Ectodermal cell (in vitro differentiated cells): ENCODE data around the gene FAM20C.

Experiments
- H3K27ac ChIP-seq: 2 replicates; pipeline ENCODE4 v1.7.0; 2013; ENCODE audit warnings: mild to moderate bottlenecking, low read depth, low read length; ENCODE audit not compliant: insufficient read depth, poor library complexity, severe bottlenecking
- H3K27me3 ChIP-seq: 2 replicates; pipeline ENCODE4 v1.7.0; 2013; ENCODE audit warnings: mild to moderate bottlenecking, low read length; ENCODE audit not compliant: insufficient read depth, control insufficient read depth, poor library complexity, severe bottlenecking
- H3K36me3 ChIP-seq: one replicate; pipeline ENCODE4 v1.7.0; 2013; ENCODE audit warnings: low read length; ENCODE audit not compliant: control insufficient read depth, insufficient read depth
- H3K4me1 ChIP-seq: one replicate; pipeline ENCODE4 v1.7.0; 2013; ENCODE audit warnings: low read length; ENCODE audit not compliant: control insufficient read depth, insufficient read depth
- H3K4me3 ChIP-seq: 2 replicates; pipeline ENCODE4 v1.7.0; 2013; ENCODE audit warnings: low read depth, low read length, control low read depth; ENCODE audit not compliant: insufficient read depth
- H3K9me3 ChIP-seq: 2 replicates; pipeline ENCODE4 v1.7.0; 2013; ENCODE audit warnings: mild to moderate bottlenecking, low read length, moderate library complexity; ENCODE audit not compliant: control insufficient read depth
- WGBS, 2 experiments: methylation state at CpG; one replicate each; pipeline ENCODE4 v1.1.7; 2013; ENCODE audit warnings: missing lambda C conversion rate in 2 of 2; 5-methylcytosine and 5-hydroxymethylcytosine counted together

FAM20C gene

GRCh38 chr7:264541-265191 lies 72.3 kb downstream of the FAM20C start:
- Histone ChIP-seq H3K4me1 (no peaks in the 10 kb centered on the region), H3K9me3 (peaks cover 2% of the 10 kb centered on the region), H3K27me3 (no peaks in the 10 kb centered on the region), H3K4me3 (no peak overlapping the region), H3K36me3 (no peaks in the 10 kb centered on the region), H3K27ac (no peak overlapping the region)
- 93 to 94% methylated on average over 27 of the region's 27 CpGs for WGBS, 2 experiments

GRCh38 chr7:265192-265997 lies 73.0 kb downstream of the FAM20C start:
- no peaks in the 10 kb centered on the region for H3K27me3 ChIP-seq
- 88 to 89% methylated on average over 25 of the region's 25 CpGs for WGBS, 2 experiments
- H3K36me3 ChIP-seq: no peaks in the 10 kb centered on the region
- no peaks in the 10 kb centered on the region for H3K4me1 ChIP-seq
- H3K27ac ChIP-seq: no peak overlapping the region
- H3K9me3 ChIP-seq: peaks cover 2% of the 10 kb centered on the region
- no peak overlapping the region for H3K4me3 ChIP-seq

GRCh38 chr7:265998-266850 lies 73.9 kb downstream of the FAM20C start:
- H3K27ac ChIP-seq: no peak overlapping the region
- H3K4me1 ChIP-seq: no peaks in the 10 kb centered on the region
- H3K27me3 ChIP-seq: no peaks in the 10 kb centered on the region
- H3K4me3 ChIP-seq: no peak overlapping the region
- no peaks in the 10 kb centered on the region for H3K36me3 ChIP-seq
- H3K9me3 ChIP-seq: peaks cover 2% of the 10 kb centered on the region
- WGBS, 2 experiments: 90 to 92% methylated on average over 22 of the region's 22 CpGs

- 80 to 82% methylated on average over 45 of the region's 45 CpGs for WGBS, 2 experiments
These were observed 74.8 kb downstream of the FAM20C start for GRCh38 chr7:266851-267840.

GRCh38 chr7:268991-269390 lies 76.6 kb downstream of the FAM20C start:
- no peaks in the 10 kb centered on the region for H3K4me1 ChIP-seq
- H3K9me3 ChIP-seq: no peaks in the 10 kb centered on the region
- H3K27ac ChIP-seq: no peak overlapping the region
- no peaks in the 10 kb centered on the region for H3K27me3 ChIP-seq
- no peaks in the 10 kb centered on the region for H3K36me3 ChIP-seq
- no peak overlapping the region for H3K4me3 ChIP-seq
- 86 to 88% methylated on average over 12 of the region's 12 CpGs for WGBS, 2 experiments

More at GRCh38 chr7:266851-267840, 74.8 kb downstream of the FAM20C start:
- no peaks in the 10 kb centered on the region for H3K9me3 ChIP-seq
- H3K27me3 ChIP-seq: no peaks in the 10 kb centered on the region
- H3K4me3 ChIP-seq: no peak overlapping the region
- H3K4me1 ChIP-seq: no peaks in the 10 kb centered on the region
- no peaks in the 10 kb centered on the region for H3K36me3 ChIP-seq
- H3K27ac ChIP-seq: no peak overlapping the region

GRCh38 chr7:269721-270120 lies 77.3 kb downstream of the FAM20C start:
- H3K36me3 ChIP-seq: no peaks in the 10 kb centered on the region
- H3K27ac ChIP-seq: no peak overlapping the region
- H3K27me3 ChIP-seq: no peaks in the 10 kb centered on the region
- H3K9me3 ChIP-seq: no peaks in the 10 kb centered on the region
- WGBS, 2 experiments: 80 to 87% methylated on average over 10 to 11 of the region's 11 CpGs
- no peak overlapping the region for H3K4me3 ChIP-seq
- no peaks in the 10 kb centered on the region for H3K4me1 ChIP-seq

GRCh38 chr7:270351-270983 lies 78.1 kb downstream of the FAM20C start:
- 85 to 87% methylated on average over 11 of the region's 11 CpGs for WGBS, 2 experiments
- H3K4me3 ChIP-seq: no peak overlapping the region
- no peaks in the 10 kb centered on the region for H3K4me1 ChIP-seq
- H3K27me3 ChIP-seq: no peaks in the 10 kb centered on the region
- H3K36me3 ChIP-seq: no peaks in the 10 kb centered on the region
- H3K9me3 ChIP-seq: no peaks in the 10 kb centered on the region
- no peak overlapping the region for H3K27ac ChIP-seq

- WGBS, 2 experiments: 91 to 92% methylated on average over 14 of the region's 14 CpGs
- Histone ChIP-seq H3K27ac (no peak overlapping the region), H3K4me3 (no peak overlapping the region)
These were observed 79.1 kb downstream of the FAM20C start for GRCh38 chr7:271266-272107.

More at GRCh38 chr7:271266-272107, 79.1 kb downstream of the FAM20C start:
- Histone ChIP-seq H3K9me3 (no peaks in the 10 kb centered on the region), H3K4me1 (no peaks in the 10 kb centered on the region), H3K36me3 (no peaks in the 10 kb centered on the region), H3K27me3 (no peaks in the 10 kb centered on the region)
